Adrenal gland (tissue), 5 donors: ENCODE measurements around the gene FKBP3.

ENCODE experiments used
- POLR2A ChIP-seq, 2 donors: fragments of 450-650 bp; IDR thresholded peaks; one replicate each; pipeline ENCODE4 v1.6.1; 2017; ENCODE audit warnings: antibody characterized with exemption in 2 of 2, mild to moderate bottlenecking in 2 of 2, moderate library complexity in 1 of 2
- TF ChIP-seq, protein P1 (sequence below), 6 experiments: fragments of 450-650 bp in 4 of 6; fragments of 200-600 bp in 2 of 6; sonication (generic) in 1 of 6; IDR thresholded peaks; 1 replicate in 5 of 6; 2 replicates in 1 of 6; pipeline versions ENCODE4 v1.5.1 to v1.8.0; 2016 to 2021; ENCODE audit warnings: antibody characterized with exemption in 6 of 6, mild to moderate bottlenecking in 2 of 6, moderate library complexity in 1 of 6
- donor health status: DM: no; HTN: no; CAD: no.

DNA sequence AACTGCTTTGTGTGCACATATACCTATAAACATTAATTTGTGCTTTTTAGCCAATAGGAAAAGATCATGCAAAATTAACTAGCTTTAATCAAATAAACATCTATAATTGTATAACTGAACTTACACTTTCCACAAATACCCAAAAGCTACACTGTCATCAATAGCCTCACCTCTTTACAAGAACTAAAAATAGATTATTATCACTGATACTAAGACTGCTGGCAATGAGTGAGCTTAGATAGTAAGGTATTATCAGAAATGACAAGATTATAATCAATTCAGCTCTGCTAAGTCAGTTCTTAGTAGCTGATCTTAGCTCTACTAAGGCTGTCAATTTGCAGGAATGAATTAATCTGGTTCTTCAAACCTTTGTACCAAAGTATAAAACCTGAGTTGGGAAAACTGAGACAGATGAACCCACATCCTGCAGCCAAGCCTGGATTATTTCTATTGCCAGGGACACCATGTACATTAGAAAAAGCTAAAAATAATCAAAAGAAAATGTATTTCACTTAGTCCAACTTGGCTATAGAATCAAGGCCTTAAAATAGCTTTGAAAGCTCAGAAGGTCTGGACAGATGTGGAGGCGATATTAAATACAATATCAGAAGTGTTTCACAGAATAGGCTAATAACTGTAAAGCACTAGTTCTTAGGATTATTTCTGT, 5.2 kb downstream of the FKBP3 start:
- TF ChIP-seq, protein P1, sequence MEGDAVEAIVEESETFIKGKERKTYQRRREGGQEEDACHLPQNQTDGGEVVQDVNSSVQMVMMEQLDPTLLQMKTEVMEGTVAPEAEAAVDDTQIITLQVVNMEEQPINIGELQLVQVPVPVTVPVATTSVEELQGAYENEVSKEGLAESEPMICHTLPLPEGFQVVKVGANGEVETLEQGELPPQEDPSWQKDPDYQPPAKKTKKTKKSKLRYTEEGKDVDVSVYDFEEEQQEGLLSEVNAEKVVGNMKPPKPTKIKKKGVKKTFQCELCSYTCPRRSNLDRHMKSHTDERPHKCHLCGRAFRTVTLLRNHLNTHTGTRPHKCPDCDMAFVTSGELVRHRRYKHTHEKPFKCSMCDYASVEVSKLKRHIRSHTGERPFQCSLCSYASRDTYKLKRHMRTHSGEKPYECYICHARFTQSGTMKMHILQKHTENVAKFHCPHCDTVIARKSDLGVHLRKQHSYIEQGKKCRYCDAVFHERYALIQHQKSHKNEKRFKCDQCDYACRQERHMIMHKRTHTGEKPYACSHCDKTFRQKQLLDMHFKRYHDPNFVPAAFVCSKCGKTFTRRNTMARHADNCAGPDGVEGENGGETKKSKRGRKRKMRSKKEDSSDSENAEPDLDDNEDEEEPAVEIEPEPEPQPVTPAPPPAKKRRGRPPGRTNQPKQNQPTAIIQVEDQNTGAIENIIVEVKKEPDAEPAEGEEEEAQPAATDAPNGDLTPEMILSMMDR (IDR thresholded peaks at IDR 0.05) = no peak
- TF ChIP-seq POLR2A (IDR thresholded peaks at IDR 0.05) = no peak
